Occipital lobe (tissue), 2 donors: ENCODE data around the gene LRMDA. TPM values are rescaled to one million over a fixed set of nuclear protein-coding genes. Genes with fewer than 3 reads are reported as not detected.

Experiments
- DNase-seq: peaks from one replicate; lab custom pipeline; 2025; lab: John Stamatoyannopoulos, UW
- total RNA-seq: library from RNA; depleted of rRNA; stranded (reverse); fragments of >200 nt; gene quantifications from one replicate; pipeline ENCODE4 v1.2.3, GENCODE V29; 2014

LRMDA gene
- total RNA-seq, 1 donor from 2014 or later, result 0.62 TPM

- no peak for DNase-seq
Observed at GRCh38 chr10:75634947-75635346, 203.5 kb downstream of the LRMDA start.

- no peak for DNase-seq
Observed at GRCh38 chr10:75638752-75639151, 207.3 kb downstream of the LRMDA start.

DNA sequence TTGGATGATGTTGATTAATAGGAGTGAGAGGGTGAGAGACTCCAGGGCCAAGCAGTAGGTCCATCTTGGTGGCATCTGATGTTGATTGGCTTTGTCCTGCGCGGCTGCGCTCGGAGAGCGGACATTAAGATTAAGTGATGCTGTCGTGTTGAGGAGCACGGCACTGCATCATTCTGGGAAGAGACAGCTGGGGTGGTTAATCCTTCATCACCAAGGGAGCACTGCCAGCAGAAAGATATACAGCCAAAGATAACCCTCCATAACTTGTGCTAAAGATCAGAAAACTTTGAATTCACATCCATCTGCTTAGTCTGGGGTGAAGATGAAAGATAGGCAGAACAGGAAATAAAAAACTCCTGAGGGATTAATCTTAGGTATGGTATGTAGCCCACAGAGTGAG, 208.3 kb downstream of the LRMDA start:
- DNase-seq, result no peak

DNA sequence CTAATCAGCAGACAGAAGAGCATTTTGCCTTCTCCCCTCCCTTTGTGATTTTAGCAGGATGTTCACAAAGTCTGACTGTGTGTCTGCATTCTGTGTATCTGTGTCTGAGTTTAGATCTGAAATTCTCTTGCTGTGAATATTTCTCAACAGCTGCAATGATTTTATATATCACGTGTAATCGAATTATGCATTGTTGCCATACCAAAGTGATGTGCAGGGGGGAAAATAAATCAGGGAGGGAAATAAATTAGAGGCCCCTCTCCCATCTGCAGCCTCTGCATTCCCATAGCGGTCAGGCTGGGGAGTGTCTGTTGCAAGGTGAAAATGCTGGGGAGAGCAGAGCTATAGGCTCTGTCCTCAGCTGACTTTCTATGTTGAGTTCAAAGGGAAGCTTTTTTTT, 209.0 kb downstream of the LRMDA start:
- no peak for DNase-seq

GRCh38 chr10:75640803-75641202, 209.4 kb downstream of the LRMDA start:
- no peak for DNase-seq

- DNase-seq, result no peak
Observed at GRCh38 chr10:75643405-75643804, 212.0 kb downstream of the LRMDA start.

DNA sequence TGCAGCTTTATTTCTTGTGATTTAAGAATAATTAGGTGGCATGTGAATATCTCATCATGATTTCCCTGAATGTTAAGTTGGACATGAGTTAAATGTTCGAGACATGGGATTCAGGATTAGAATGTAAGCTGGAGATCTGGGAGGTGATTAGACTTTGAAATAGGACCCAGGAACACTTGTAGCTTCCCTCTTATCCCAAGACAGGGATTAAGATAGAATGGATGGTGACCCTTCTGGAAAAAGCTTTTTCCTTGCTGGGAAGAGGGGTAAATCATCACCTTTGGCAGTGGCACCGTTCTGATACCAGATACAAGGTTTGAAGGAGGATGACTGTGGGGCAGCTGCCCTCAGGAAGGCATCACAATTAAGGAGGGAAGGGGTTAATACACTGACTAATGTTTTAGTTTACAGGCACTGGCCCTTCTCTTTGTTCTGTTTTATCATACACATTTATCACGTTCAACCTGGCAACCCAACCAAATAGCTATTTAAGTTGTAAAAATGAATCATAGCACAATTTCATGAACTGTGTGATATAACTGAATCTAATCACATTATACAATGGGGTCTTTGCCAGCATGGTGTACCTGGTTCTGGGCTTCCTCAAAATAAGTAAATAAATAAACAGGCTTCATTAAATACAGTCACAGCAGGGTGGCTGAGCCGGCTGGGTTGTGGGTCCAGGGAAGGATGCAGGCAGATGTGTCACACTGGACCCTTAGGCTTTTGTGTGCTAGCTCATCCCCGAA, 212.7 kb downstream of the LRMDA start:
- DNase-seq, result no peak

- DNase-seq, result no peak
Observed at GRCh38 chr10:75645704-75646103, 214.3 kb downstream of the LRMDA start.

- no peak for DNase-seq
Observed at GRCh38 chr10:75646218-75646915, 214.9 kb downstream of the LRMDA start.

- no peak for DNase-seq
Observed at GRCh38 chr10:75646916-75647315, 215.5 kb downstream of the LRMDA start.

DNA sequence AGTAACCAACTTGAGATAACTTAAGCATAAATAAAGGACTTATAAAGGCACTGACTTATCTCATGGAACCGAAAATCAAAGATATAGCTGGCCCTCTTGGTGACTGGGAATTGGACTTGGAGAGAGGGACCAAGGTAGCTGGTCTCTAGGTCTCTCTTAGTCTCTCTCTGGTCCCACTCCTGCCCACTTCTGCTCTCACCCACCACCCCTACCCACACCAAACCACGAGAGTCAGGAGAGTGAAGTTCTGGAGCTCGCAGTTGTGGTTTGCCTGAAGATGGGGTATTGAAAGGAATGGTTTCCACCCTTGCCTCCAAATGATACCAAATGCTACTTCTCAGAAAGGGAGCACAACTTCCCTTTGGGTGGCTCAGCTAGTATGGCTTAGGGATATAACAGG, 216.3 kb downstream of the LRMDA start:
- DNase-seq, result no peak

DNA sequence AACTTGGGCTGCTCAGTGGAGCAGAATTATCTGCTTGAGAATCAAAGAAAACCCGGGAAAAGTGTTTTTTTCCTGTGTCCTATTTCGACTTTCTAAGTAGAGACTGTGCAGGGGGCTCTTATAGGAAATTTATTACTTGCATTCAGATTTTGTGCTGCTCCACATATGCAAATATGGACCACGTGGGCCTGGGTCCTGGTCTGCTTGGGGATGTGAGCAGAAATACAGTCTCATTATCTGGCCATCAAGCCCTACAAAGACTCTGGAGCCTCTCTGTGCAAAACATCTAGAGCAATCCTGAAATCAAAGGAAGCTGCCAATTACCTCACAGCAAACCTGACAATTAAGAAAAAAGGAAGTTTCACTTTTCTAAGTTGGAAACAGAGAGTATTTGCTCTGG, 216.9 kb downstream of the LRMDA start:
- DNase-seq, result no peak

GRCh38 chr10:75648854-75649253, 217.4 kb downstream of the LRMDA start:
- DNase-seq, result no peak

DNA sequence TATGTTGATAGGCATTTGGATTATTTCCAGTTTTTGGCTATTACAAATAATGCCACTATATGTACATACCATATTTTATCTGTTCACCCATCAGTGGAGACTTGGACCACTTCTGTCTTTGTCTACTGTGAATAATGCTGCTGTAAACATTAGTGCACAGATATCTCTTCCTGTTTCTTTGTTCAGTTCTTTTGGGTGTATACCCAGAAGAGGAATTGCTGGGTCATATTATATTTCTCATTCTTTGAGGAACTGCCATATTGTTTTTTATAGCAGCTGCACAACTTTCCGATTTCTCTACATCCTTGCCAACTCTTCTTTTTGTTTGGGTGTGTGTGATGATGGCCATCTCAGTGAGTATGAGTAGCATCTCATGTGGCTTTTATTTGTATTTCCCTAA, 218.0 kb downstream of the LRMDA start:
- DNase-seq, result no peak

- no peak for DNase-seq
Observed at GRCh38 chr10:75650648-75651047, 219.2 kb downstream of the LRMDA start.

DNA sequence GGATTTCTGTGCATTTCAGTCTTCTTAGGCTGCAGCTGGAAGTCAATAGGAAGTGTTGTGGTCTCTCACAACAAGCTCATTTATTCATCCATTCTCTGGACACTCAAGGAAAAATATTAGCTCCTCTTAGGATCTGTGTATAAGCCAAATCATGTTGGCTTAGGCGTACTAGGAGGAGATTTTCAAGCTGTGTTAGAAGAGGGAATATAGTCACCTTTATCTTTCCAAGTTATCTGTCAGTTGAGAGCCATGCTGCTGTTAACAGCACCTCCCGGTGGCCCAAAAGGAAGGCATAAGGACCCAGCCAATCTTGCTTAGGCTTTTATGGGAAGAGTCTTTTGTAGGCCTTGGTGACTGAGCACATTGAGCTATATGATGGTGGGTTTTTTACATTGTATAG, 220.0 kb downstream of the LRMDA start:
- no peak for DNase-seq

GRCh38 chr10:75652146-75652740, 220.8 kb downstream of the LRMDA start:
- no peak for DNase-seq

- DNase-seq, result no peak
Observed at GRCh38 chr10:75653761-75654160, 222.3 kb downstream of the LRMDA start.

- DNase-seq, result no peak
Observed at GRCh38 chr10:75654171-75654771, 222.8 kb downstream of the LRMDA start.

GRCh38 chr10:75654772-75655171, 223.3 kb downstream of the LRMDA start:
- no peak for DNase-seq

DNA sequence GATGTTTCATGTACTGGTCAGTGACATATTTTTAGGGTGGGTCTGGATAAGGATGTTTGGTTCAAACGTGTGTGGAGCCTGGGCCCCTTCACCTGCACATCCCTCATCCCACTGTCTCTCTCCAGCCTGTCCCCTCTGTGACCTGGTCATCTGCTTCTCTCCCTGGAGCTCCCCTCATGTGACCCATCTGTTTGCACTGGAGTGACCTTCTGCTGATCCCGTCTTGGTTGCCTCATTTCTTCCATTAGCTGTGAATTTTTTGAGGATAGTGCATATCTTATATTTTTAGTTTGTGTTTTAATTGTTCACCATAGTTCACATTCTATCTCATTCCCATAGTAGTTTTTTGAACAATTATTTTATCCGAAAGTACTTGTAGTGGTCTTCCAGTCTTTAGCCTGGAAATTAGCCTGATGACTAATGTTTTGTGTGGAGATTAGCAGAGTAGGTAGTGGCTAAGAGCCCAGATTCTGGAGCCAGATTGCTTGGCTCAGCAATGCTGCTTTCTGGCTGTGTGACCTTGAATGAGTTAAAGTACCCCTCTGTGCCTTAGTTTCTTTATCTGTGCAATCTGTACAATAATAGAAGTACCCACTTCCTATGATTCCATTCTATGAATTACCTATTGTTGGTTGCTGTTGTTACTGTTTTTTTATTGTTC, 224.5 kb downstream of the LRMDA start:
- DNase-seq, result no peak

DNA sequence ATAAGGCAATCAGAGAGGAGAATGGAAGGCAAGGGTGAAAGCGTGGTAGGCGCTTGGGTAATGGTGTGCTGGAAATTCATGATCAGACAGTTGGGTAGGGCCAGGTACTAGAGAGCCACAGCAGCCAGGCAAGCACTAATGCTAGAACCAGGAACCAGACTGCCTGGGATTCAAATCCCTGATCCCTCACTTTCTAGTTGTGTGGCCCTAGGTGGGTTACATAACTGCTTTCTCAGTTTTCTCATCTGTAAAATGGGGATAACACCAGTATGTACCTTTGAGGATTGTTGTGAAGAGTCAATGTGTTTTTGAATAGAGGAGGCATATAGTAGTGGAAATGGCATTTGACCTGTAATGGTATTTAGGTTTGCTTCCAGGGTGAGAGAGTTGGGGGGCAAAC, 225.9 kb downstream of the LRMDA start:
- no peak for DNase-seq
